ENCODE measurements around the gene LYL1. TPM values are rescaled to one million over a fixed set of nuclear protein-coding genes. Genes with fewer than 3 reads are reported as not detected.
A peak's percentile ranks its signal among the peaks of the same experiment; 100 is the strongest.

Gene LYL1
- total and polyA plus RNA-seq, 4 donors = 0.35 to 69.7 (median 2.3) TPM

DNA sequence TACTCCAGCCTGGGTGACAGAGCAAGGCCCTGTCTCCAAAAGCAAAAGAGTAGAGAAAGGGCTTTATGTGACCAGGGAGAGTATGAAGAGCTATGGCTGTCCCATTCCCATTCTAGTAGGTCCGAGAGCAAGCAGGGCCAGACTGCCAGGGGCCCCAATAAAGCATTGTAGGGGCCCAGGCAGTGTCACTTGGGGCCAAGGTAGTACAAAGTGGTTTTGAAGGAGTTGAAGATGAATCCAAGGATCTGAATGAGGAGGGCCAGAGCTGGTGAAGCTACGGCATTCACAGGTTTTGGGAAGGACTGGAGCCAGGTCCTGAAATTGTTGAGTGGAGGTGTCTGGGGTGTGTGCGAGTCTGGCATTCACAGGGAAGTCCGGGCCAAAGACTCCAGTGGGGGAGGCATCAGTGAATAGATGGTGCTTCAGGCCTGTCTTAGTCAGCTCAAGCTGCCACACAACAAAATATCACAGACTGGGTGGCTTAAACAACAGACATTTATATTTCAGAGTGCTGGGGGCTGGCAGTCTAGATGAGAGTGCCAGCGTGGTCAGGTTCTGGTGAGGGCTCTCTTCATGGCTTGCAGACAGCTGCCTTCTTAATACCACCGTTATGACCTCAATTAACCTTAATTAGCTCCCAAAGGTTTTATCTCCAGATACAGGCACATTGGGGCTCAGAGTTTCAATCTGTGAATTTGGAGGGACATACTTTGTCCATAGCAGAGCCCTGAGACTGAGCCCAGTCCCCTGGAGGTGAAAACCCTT, 25.3 kb upstream of the LYL1 start:
- peak overlapping the region in 1 of 2 donors; percentile 52 for H3K27ac ChIP-seq (ENCODE audit: low read depth in 1 of 2, low read length in 2 of 2)
- no peak for TF ChIP-seq HNF4G (IDR thresholded peaks at IDR 0.05)
- TF ChIP-seq GABPA (IDR thresholded peaks at IDR 0.05 in 1 of 2, conservative IDR thresholded peaks at IDR 0.05 in 1 of 2) = no peak
- TF ChIP-seq FOXA1 (IDR thresholded peaks at IDR 0.05) = no peak
- TF ChIP-seq SP1 (IDR thresholded peaks at IDR 0.05) = no peak
- no peak for DNase-seq (ENCODE audit: low spot score)
- H3K9me3 ChIP-seq (ENCODE audit: control insufficient read depth in 4 of 4, low read length in 3 of 4) = no peaks in the 10 kb centered on the region
- no peaks in the 10 kb centered on the region for H3K27me3 ChIP-seq (ENCODE audit: control insufficient read depth in 4 of 4, insufficient read depth in 4 of 4, low read length in 3 of 4)
- H3K4me3 ChIP-seq (ENCODE audit: low read depth in 1 of 3, low read length in 3 of 3) = no peak overlapping the region
- peaks cover 5 to 16% (median 11%) of the 10 kb centered on the region in 4 donors for H3K4me1 ChIP-seq (ENCODE audit: control insufficient read depth in 4 of 4, insufficient read depth in 4 of 4, low read length in 3 of 4)
- H3K36me3 ChIP-seq (ENCODE audit: control insufficient read depth in 4 of 4, insufficient read depth in 3 of 4, low read depth in 1 of 4, low read length in 3 of 4) = peaks cover 0 to 6% (median 0%) of the 10 kb centered on the region in 4 donors
- 90% methylated on average over 6 of the region's 6 CpGs for WGBS
- H3K9ac ChIP-seq (ENCODE audit: low read depth in 1 of 2, low read length in 2 of 2) = no peak overlapping the region

GRCh38 chr19:13127051-13127450, 24.4 kb upstream of the LYL1 start:
- Histone ChIP-seq H3K9ac (ENCODE audit: low read depth in 1 of 2, low read length in 2 of 2) (no peak overlapping the region), H3K36me3 (ENCODE audit: control insufficient read depth in 4 of 4, insufficient read depth in 3 of 4, low read depth in 1 of 4, low read length in 3 of 4) (peaks cover 0 to 6% (median 0%) of the 10 kb centered on the region in 4 donors), H3K4me3 (ENCODE audit: low read depth in 1 of 3, low read length in 3 of 3) (no peak overlapping the region), H3K9me3 (ENCODE audit: control insufficient read depth in 4 of 4, low read length in 3 of 4) (no peaks in the 10 kb centered on the region), H3K27ac (ENCODE audit: low read depth in 1 of 2, low read length in 2 of 2) (no peak overlapping the region), H3K27me3 (ENCODE audit: control insufficient read depth in 4 of 4, insufficient read depth in 4 of 4, low read length in 3 of 4) (no peaks in the 10 kb centered on the region), H3K4me1 (ENCODE audit: control insufficient read depth in 4 of 4, insufficient read depth in 4 of 4, low read length in 3 of 4) (peaks cover 5 to 16% (median 11%) of the 10 kb centered on the region in 4 donors)
- TF ChIP-seq RAD21 (IDR thresholded peaks at IDR 0.05) = no peak
- TF ChIP-seq, protein P1, sequence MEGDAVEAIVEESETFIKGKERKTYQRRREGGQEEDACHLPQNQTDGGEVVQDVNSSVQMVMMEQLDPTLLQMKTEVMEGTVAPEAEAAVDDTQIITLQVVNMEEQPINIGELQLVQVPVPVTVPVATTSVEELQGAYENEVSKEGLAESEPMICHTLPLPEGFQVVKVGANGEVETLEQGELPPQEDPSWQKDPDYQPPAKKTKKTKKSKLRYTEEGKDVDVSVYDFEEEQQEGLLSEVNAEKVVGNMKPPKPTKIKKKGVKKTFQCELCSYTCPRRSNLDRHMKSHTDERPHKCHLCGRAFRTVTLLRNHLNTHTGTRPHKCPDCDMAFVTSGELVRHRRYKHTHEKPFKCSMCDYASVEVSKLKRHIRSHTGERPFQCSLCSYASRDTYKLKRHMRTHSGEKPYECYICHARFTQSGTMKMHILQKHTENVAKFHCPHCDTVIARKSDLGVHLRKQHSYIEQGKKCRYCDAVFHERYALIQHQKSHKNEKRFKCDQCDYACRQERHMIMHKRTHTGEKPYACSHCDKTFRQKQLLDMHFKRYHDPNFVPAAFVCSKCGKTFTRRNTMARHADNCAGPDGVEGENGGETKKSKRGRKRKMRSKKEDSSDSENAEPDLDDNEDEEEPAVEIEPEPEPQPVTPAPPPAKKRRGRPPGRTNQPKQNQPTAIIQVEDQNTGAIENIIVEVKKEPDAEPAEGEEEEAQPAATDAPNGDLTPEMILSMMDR (IDR thresholded peaks at IDR 0.05; ENCODE audit: low read depth, low read length, missing input control) = no peak
- no peak for TF ChIP-seq EGR1 (IDR thresholded peaks at IDR 0.05; ENCODE audit: low read depth in 2 of 2)
- DNase-seq (ENCODE audit: low spot score) = no peak
- 93% methylated on average over 9 of the region's 9 CpGs for WGBS

DNA sequence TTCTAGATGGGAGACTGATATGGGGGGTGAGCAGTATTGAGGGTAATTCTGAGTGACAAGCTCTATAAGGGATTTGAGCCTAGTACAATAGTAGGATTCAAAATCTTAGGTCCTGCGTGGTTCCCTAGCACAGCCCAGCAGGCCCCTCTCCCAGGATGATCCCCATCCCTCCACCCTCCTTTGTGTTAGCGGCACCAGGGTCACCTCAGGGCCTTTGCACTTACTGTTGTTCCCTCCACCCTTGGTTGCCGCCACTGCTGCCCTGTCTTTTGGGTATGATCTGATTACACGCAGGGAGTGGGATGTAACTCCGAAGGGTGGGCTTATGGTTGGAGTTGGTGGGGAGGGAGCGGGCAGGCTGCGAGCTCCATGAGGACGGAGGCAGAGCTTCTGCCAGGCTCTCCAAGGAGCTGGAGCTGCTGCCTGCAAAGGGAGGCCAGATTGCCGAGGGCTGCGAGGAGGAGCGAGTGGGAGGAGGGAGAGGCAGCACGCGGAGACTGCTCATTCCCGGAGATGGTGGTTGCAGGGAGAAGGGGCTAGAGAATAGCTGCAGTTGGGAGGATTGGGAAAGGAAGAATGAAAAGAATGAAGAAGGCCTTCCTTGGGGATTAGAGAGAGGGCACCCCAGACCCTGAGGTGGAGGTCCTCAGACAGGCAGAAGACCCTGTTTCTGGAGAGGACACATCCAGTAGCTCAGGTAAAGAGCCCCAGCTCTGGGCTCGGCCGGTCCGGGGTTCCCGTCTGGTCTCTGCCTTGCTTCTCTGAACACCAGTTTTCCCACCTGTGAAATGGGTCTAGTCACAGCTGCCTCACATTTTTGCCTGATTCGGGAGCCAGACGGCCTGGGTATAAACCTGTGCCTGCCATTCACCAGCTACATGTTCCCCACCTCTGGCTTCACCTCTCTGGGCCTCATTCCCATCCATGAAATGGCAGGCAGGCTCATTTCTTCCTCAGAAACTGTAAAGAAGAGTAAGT, 20.6 kb upstream of the LYL1 start:
- H3K9me3 ChIP-seq (ENCODE audit: control insufficient read depth in 4 of 4, low read length in 3 of 4) = no peaks in the 10 kb centered on the region
- no peak overlapping the region for H3K4me3 ChIP-seq (ENCODE audit: low read depth in 1 of 3, low read length in 3 of 3)
- H3K4me1 ChIP-seq (ENCODE audit: control insufficient read depth in 4 of 4, insufficient read depth in 4 of 4, low read length in 3 of 4) = peaks cover 9 to 22% (median 15%) of the 10 kb centered on the region in 4 donors
- no peaks in the 10 kb centered on the region for H3K27me3 ChIP-seq (ENCODE audit: control insufficient read depth in 4 of 4, insufficient read depth in 4 of 4, low read length in 3 of 4)
- TF ChIP-seq NR2F2 (IDR thresholded peaks at IDR 0.05) (no peak), MAX (IDR thresholded peaks at IDR 0.05) (no peak), RXRA (IDR thresholded peaks at IDR 0.05) (no peak), YY1 (IDR thresholded peaks at IDR 0.05) (no peak), EGR1 (IDR thresholded peaks at IDR 0.05; ENCODE audit: low read depth in 2 of 2) (no peak), JUND (IDR thresholded peaks at IDR 0.05) (no peak), HNF4G (IDR thresholded peaks at IDR 0.05) (no peak)
- TF ChIP-seq, protein P2, sequence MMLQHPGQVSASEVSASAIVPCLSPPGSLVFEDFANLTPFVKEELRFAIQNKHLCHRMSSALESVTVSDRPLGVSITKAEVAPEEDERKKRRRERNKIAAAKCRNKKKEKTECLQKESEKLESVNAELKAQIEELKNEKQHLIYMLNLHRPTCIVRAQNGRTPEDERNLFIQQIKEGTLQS (IDR thresholded peaks at IDR 0.05) = no peak
- no peak overlapping the region for H3K9ac ChIP-seq (ENCODE audit: low read depth in 1 of 2, low read length in 2 of 2)
- no peak for DNase-seq (ENCODE audit: low spot score)
- peaks cover 0 to 8% (median 0%) of the 10 kb centered on the region in 4 donors for H3K36me3 ChIP-seq (ENCODE audit: control insufficient read depth in 4 of 4, insufficient read depth in 3 of 4, low read depth in 1 of 4, low read length in 3 of 4)
- H3K27ac ChIP-seq (ENCODE audit: low read depth in 1 of 2, low read length in 2 of 2) = no peak overlapping the region
- 96% methylated on average over 20 of the region's 20 CpGs for WGBS
